OCI-M2 (cell line): ENCODE measurements around the gene NPC1L1.
A peak's percentile ranks its signal among the peaks of the same experiment; 100 is the strongest.
"Not testable (repeated sequence)": the region's sequence is repeated elsewhere in the genome, so short reads cannot be mapped to it uniquely, and the experiment has no call there.

ENCODE experiments used
- DNase-seq: peaks from one replicate; lab custom pipeline; 2025; ENCODE audit not compliant: unreplicated experiment; lab: John Stamatoyannopoulos, UW

The NPC1L1 gene

GRCh38 chr7:44511236-44511635 lies 29.9 kb downstream of the NPC1L1 start:
- DNase-seq, result no peak

GRCh38 chr7:44508328-44509030 lies 32.7 kb downstream of the NPC1L1 start:
- no peak for DNase-seq

GRCh38 chr7:44506592-44507288 lies 34.4 kb downstream of the NPC1L1 start:
- not testable (repeated sequence) for DNase-seq

- DNase-seq, result no peak
These were observed 35.5 kb downstream of the NPC1L1 start for GRCh38 chr7:44505595-44505994.

GRCh38 chr7:44498230-44498954 lies 42.7 kb downstream of the NPC1L1 start:
- DNase-seq, result no peak

- no peak for DNase-seq
These were observed 43.7 kb downstream of the NPC1L1 start for GRCh38 chr7:44497155-44498027.

GRCh38 chr7:44496385-44496784 lies 44.7 kb downstream of the NPC1L1 start:
- DNase-seq, result no peak

GRCh38 chr7:44494960-44495359 lies 46.2 kb downstream of the NPC1L1 start:
- DNase-seq, result no peak

- no peak for DNase-seq
These were observed 49.9 kb downstream of the NPC1L1 start for GRCh38 chr7:44491229-44491628.

- peak; percentile 59 for DNase-seq
These were observed 50.6 kb downstream of the NPC1L1 start, which contains the start of gene NUDCD3 for GRCh38 chr7:44490351-44491200. Gene NUDCD3, minus strand, starts transcription at chr7:44490658. Its CDS starts 58 bp downstream, at chr7:44490600.

GRCh38 chr7:44489955-44490350 lies 51.2 kb downstream of the NPC1L1 start:
- DNase-seq, result no peak

- no peak for DNase-seq
These were observed 52.2 kb downstream of the NPC1L1 start for GRCh38 chr7:44488955-44489354.

- no peak for DNase-seq
These were observed 54.4 kb downstream of the NPC1L1 start for GRCh38 chr7:44486693-44487092.

- DNase-seq, result no peak
These were observed 55.1 kb downstream of the NPC1L1 start for GRCh38 chr7:44486001-44486400.

GRCh38 chr7:44484482-44485313 lies 56.4 kb downstream of the NPC1L1 start:
- no peak for DNase-seq

GRCh38 chr7:44482502-44483485 lies 58.3 kb downstream of the NPC1L1 start:
- DNase-seq, result no peak

- DNase-seq, result no peak
These were observed 63.2 kb downstream of the NPC1L1 start for GRCh38 chr7:44477938-44478337.
